ENCODE data around the gene PHYHD1. TPM values are rescaled to one million over a fixed set of nuclear protein-coding genes. Genes with fewer than 3 reads are reported as not detected.

PHYHD1 gene
- total RNA-seq, 1 donor from 2014 or later: 46.5 TPM

DNA sequence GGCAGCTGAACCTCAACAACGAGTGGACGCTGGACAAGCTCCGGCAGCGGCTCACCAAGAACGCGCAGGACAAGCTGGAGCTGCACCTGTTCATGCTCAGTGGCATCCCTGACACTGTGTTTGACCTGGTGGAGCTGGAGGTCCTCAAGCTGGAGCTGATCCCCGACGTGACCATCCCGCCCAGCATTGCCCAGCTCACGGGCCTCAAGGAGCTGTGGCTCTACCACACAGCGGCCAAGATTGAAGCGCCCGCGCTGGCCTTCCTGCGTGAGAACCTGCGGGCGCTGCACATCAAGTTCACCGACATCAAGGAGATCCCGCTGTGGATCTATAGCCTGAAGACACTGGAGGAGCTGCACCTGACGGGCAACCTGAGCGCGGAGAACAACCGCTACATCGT lies 12.4 kb upstream of the PHYHD1 start:
- Histone ChIP-seq H3K4me1 (peaks cover 29% of the 10 kb centered on the region), H3K27ac (no peak overlapping the region), H3K9me3 (no peaks in the 10 kb centered on the region), H3K36me3 (peaks cover 33% of the 10 kb centered on the region), H3K4me3 (no peak overlapping the region), H3K27me3 (no peaks in the 10 kb centered on the region)
- DNase-seq: no peak
- TF ChIP-seq, protein P1, sequence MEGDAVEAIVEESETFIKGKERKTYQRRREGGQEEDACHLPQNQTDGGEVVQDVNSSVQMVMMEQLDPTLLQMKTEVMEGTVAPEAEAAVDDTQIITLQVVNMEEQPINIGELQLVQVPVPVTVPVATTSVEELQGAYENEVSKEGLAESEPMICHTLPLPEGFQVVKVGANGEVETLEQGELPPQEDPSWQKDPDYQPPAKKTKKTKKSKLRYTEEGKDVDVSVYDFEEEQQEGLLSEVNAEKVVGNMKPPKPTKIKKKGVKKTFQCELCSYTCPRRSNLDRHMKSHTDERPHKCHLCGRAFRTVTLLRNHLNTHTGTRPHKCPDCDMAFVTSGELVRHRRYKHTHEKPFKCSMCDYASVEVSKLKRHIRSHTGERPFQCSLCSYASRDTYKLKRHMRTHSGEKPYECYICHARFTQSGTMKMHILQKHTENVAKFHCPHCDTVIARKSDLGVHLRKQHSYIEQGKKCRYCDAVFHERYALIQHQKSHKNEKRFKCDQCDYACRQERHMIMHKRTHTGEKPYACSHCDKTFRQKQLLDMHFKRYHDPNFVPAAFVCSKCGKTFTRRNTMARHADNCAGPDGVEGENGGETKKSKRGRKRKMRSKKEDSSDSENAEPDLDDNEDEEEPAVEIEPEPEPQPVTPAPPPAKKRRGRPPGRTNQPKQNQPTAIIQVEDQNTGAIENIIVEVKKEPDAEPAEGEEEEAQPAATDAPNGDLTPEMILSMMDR (IDR thresholded peaks at IDR 0.05): no peak
- intact Hi-C loops (cut with DNase I): no loop called here
- no peak for ATAC-seq

DNA sequence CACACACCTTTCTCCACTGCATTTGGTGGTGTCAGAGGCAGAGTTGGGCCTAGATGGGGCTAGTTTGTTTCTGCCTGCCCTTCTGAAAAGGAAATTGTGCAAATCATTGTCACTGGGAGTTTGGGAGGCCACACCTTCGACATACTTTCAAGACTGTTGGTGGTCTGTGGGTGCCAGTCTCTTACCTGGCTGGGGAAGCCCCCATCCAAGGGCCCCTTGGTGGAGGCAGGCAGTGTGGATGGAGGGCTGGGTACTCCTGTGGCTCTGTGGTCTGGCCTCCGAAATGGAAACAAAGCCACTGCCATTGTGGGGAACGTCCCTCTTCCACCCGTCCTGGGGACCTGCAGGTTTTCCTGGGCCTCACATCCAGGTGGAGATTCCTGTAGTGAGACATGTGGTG lies 10.9 kb upstream of the PHYHD1 start:
- TF ChIP-seq, protein P1 (IDR thresholded peaks at IDR 0.05): no peak
- DNase-seq: no peak
- peaks cover 37% of the 10 kb centered on the region for H3K36me3 ChIP-seq
- H3K27me3 ChIP-seq: no peaks in the 10 kb centered on the region
- H3K9me3 ChIP-seq: no peaks in the 10 kb centered on the region
- H3K4me1 ChIP-seq: peaks cover 44% of the 10 kb centered on the region
- H3K27ac ChIP-seq: peak overlapping the region; percentile 42
- intact Hi-C loops (cut with DNase I): no loop called here
- no peak for ATAC-seq
- no peak overlapping the region for H3K4me3 ChIP-seq

DNA sequence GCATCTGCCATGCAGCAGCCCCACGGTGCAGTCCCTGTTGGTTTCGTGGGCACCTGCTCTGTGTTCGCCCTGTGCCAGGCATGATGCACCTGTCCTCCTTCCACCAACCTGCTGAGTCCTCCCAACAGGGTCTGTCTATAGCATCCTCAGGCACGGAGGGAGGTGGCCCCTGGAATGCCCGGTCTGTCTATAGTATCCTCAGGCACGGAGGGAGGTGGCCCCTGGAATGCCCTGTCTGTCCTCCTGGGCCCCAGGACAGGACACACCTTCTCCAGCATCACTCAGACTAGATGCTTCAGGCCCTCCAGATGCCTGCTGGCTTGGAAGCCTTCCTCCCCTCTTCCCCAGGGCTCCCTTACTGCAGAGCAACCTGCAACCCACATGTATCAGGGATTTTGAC lies 9.9 kb upstream of the PHYHD1 start:
- DNase-seq (no peak), ATAC-seq (no peak)
- intact Hi-C loops (cut with DNase I): no loop called here
- H3K4me3 ChIP-seq: no peak overlapping the region
- TF ChIP-seq, protein P1 (IDR thresholded peaks at IDR 0.05): no peak
- H3K27ac ChIP-seq: peak overlapping the region; percentile 77
- peaks cover 37% of the 10 kb centered on the region for H3K36me3 ChIP-seq
- H3K4me1 ChIP-seq: peaks cover 53% of the 10 kb centered on the region
- H3K9me3 ChIP-seq: no peaks in the 10 kb centered on the region
- H3K27me3 ChIP-seq: no peaks in the 10 kb centered on the region

DNA sequence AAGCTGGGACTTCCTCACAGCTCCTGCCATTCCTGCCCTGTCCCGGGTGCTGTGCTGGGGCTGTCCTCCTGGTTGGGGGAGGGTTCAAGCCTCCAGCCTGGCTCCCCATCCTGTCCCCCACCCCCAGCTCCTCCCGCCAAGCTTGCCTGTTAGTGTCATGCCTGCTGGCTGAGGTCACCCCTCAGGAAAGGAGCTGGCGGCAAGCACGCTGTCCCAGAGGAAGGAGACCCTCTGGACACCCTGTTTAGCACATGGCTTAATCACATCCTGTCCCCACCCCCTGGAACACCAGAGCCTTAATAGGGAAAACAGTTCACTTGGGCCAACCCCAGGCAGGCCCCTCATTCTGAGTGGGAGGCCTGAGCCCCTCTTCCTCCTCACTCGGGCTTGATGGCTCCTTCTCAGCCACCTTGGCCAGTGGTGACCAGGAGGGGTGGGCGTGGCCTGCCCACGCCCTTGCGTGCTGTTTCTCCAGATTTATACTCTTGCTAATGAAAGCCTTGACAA lies 9.2 kb upstream of the PHYHD1 start:
- DNase-seq (peak; percentile 78), ATAC-seq (peak; percentile 61)
- peaks cover 60% of the 10 kb centered on the region for H3K4me1 ChIP-seq
- peaks cover 41% of the 10 kb centered on the region for H3K36me3 ChIP-seq
- TF ChIP-seq, protein P1 (IDR thresholded peaks at IDR 0.05): no peak
- no peaks in the 10 kb centered on the region for H3K9me3 ChIP-seq
- peak overlapping the region; percentile 77 for H3K27ac ChIP-seq
- intact Hi-C loops (cut with DNase I): no loop called here
- H3K4me3 ChIP-seq: no peak overlapping the region
- H3K27me3 ChIP-seq: no peaks in the 10 kb centered on the region

DNA sequence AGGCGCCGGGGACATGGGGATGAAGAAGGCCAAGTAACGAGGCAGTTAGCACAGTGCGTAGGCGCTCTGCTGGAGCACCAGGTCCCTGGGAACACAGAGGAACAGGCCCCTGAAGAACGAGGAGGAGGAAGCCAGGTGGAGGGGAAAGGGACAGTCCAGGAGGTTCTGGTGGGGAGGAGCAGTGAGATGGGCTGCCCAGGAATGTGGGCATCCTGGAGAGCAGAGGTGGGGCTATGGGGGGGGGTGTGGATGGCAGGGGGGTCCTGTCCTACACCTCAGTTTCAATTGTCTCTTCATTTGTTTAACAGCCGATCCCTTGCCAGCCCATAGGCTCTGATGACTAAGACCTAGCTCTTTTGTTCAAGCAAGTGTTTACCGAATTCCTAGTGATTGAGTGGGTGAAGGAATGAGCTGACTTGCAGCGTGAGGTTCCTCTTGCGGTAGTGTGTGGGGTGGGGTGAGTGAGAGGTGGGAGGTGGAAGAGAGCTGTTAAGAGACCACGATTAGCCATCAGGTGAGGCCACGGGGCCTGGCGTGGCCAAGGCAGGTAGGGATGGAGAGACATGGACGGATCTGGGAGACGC lies 8.4 kb upstream of the PHYHD1 start:
- Histone ChIP-seq H3K36me3 (peaks cover 39% of the 10 kb centered on the region), H3K4me3 (peak overlapping the region; percentile 5), H3K27me3 (no peaks in the 10 kb centered on the region), H3K27ac (peak overlapping the region; percentile 77), H3K4me1 (peaks cover 66% of the 10 kb centered on the region), H3K9me3 (no peaks in the 10 kb centered on the region)
- intact Hi-C loops (cut with DNase I): no loop called here
- peak; percentile 71 for ATAC-seq
- DNase-seq: peak; percentile 76
- TF ChIP-seq, protein P1 (IDR thresholded peaks at IDR 0.05): no peak
